Smooth muscle cell (in vitro differentiated cells): ENCODE data around the gene EXOC2. TPM values are rescaled to one million over a fixed set of nuclear protein-coding genes. Genes with fewer than 3 reads are reported as not detected.

Source experiments
- DNase-seq: peaks from one replicate; lab custom pipeline; 2025; ENCODE audit not compliant: unreplicated experiment; lab: John Stamatoyannopoulos, UW
- H2AFZ ChIP-seq: fragments of 200-600 bp; sonication (generic); 2 replicates; pipeline ENCODE4 v1.6.0; 2016; ENCODE audit warnings: antibody characterized with exemption, low read depth, mild to moderate bottlenecking
- H3F3A ChIP-seq: fragments of 200-600 bp; sonication (generic); 2 replicates; pipeline ENCODE4 v1.6.0; 2017; ENCODE audit warnings: antibody characterized with exemption, low read depth
- H3K27ac ChIP-seq: fragments of 200-600 bp; sonication (generic); 2 replicates; pipeline ENCODE4 v1.5.1; 2016; ENCODE audit warnings: low read depth, mild to moderate bottlenecking
- H3K27me3 ChIP-seq: fragments of 200-600 bp; sonication (generic); 2 replicates; pipeline ENCODE4 v1.6.1; 2016; ENCODE audit warnings: low read depth, mild to moderate bottlenecking
- H3K36me3 ChIP-seq: fragments of 200-600 bp; sonication (generic); 2 replicates; pipeline ENCODE4 v1.5.1; 2016; ENCODE audit warnings: low read depth
- H3K4me1 ChIP-seq: fragments of 200-600 bp; sonication (generic); 2 replicates; pipeline ENCODE4 v1.5.1; 2016; ENCODE audit warnings: low read depth
- H3K4me2 ChIP-seq: fragments of 200-600 bp; sonication (generic); 2 replicates; pipeline ENCODE4 v1.6.0; 2016; ENCODE audit warnings: mild to moderate bottlenecking
- H3K4me3 ChIP-seq: fragments of 200-600 bp; sonication (generic); 2 replicates; pipeline ENCODE4 v1.5.1; 2016; ENCODE audit warnings: mild to moderate bottlenecking
- H3K79me2 ChIP-seq: fragments of 200-600 bp; sonication (generic); 2 replicates; pipeline ENCODE4 v1.6.0; 2016; ENCODE audit warnings: low read depth, mild to moderate bottlenecking
- H3K9ac ChIP-seq: fragments of 200-600 bp; sonication (generic); 2 replicates; pipeline ENCODE4 v1.6.0; 2016; ENCODE audit warnings: low read depth
- H3K9me3 ChIP-seq: fragments of 200-600 bp; sonication (generic); replicated peaks from 2 replicates; pipeline ENCODE4 v1.5.1; 2016; ENCODE audit warnings: low read depth
- H4K20me1 ChIP-seq: fragments of 200-600 bp; sonication (generic); 2 replicates; pipeline ENCODE4 v1.6.0; 2016; ENCODE audit warnings: low read depth
- WGBS: methylation state at CpG from one replicate; pipeline ENCODE4 v1.1.7; 2016; ENCODE audit warnings: low lambda C conversion rate; 5-methylcytosine and 5-hydroxymethylcytosine counted together
- polyA plus RNA-seq: library from polyadenylated mRNA; unstranded; fragments of >200 nt; fragmentation: Nextera tagmentation; extraction: Ambion mirVana; gene quantifications from 2 replicates; pipeline ENCODE4 v1.2.1, GENCODE V29; 2016
- total RNA-seq: library from RNA; depleted of rRNA; stranded (reverse); fragments of >200 nt; gene quantifications from 2 replicates; pipeline ENCODE4 v1.2.3, GENCODE V29; 2014
- TF ChIP-seq, protein P1 (sequence below): fragments of 200-600 bp; sonication (generic); IDR thresholded peaks from 2 replicates; pipeline ENCODE4 v1.5.1; 2017; ENCODE audit warnings: borderline replicate concordance, mild to moderate bottlenecking, antibody characterized with exemption; ENCODE audit not compliant: insufficient read depth, poor library complexity, severe bottlenecking

EXOC2 gene
- total and polyA plus RNA-seq, 2 experiments from 2014 or later = 21.9 to 33.9 TPM

DNA sequence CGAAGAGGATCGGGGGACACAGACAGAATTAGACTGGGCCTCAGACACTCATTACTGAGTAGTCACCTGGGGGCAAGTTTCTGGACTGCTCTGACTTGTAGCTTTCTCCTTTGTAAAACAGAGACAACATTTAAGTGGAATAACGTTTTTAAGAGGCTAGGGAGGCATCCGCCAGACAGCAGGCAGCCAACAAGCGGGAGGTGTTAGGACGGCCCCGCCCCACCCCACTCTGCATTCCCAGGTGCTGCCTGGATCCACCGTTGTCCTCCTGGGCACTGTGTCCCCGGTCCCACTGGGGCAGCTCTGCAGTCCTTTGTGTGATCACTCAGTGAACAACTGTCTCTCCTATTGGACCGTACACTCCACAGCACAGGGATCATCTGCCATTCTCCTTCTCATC, 187.6 kb downstream of the EXOC2 start:
- Histone ChIP-seq H3K79me2 (no peaks in the 10 kb centered on the region), H3K27me3 (no peaks in the 10 kb centered on the region), H3K9ac (no peak overlapping the region), H3K27ac (no peak overlapping the region), H2AFZ (no peak overlapping the region), H3K4me2 (no peak overlapping the region), H4K20me1 (no peaks in the 10 kb centered on the region), H3K36me3 (no peaks in the 10 kb centered on the region), H3K4me3 (no peak overlapping the region), H3F3A (no peaks in the 10 kb centered on the region), H3K4me1 (no peaks in the 10 kb centered on the region), H3K9me3 (no peaks in the 10 kb centered on the region)
- TF ChIP-seq, protein P1, sequence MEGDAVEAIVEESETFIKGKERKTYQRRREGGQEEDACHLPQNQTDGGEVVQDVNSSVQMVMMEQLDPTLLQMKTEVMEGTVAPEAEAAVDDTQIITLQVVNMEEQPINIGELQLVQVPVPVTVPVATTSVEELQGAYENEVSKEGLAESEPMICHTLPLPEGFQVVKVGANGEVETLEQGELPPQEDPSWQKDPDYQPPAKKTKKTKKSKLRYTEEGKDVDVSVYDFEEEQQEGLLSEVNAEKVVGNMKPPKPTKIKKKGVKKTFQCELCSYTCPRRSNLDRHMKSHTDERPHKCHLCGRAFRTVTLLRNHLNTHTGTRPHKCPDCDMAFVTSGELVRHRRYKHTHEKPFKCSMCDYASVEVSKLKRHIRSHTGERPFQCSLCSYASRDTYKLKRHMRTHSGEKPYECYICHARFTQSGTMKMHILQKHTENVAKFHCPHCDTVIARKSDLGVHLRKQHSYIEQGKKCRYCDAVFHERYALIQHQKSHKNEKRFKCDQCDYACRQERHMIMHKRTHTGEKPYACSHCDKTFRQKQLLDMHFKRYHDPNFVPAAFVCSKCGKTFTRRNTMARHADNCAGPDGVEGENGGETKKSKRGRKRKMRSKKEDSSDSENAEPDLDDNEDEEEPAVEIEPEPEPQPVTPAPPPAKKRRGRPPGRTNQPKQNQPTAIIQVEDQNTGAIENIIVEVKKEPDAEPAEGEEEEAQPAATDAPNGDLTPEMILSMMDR = no peak
- 90% methylated on average over 8 of the region's 10 CpGs for WGBS
- DNase-seq = no peak

DNA sequence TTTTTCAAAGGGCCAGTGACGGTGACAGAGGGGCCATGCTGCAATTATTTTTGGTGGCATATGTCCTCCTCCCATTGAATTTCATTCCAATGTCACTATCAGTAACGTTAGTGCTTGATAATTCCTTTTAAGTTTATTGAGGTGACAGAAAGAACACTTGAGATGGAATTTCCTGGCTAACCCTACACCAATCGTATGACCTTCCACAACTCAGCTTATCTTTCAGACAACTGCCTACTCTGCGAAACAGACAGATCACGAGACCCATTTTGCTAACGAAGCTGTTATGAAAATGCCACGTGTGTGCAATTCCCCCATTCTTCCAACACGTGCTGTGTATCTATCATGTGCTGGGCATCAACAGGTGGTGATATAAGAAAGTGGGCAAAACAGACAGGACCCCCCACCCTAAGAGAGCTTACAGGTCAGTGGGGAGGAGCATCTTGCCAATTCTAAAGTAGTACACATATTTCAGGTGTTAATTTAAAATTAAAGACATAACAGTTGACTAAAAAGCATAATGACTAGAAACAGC, 188.4 kb downstream of the EXOC2 start:
- no peaks in the 10 kb centered on the region for H3K4me1 ChIP-seq
- H4K20me1 ChIP-seq = no peaks in the 10 kb centered on the region
- no peaks in the 10 kb centered on the region for H3K36me3 ChIP-seq
- DNase-seq = no peak
- no peaks in the 10 kb centered on the region for H3F3A ChIP-seq
- no peaks in the 10 kb centered on the region for H3K79me2 ChIP-seq
- WGBS = 92% methylated on average over 8 of the region's 8 CpGs
- H2AFZ ChIP-seq = no peak overlapping the region
- no peaks in the 10 kb centered on the region for H3K27me3 ChIP-seq
- no peaks in the 10 kb centered on the region for H3K9me3 ChIP-seq
- TF ChIP-seq, protein P1 = no peak
- no peak overlapping the region for H3K4me2 ChIP-seq
- H3K27ac ChIP-seq = no peak overlapping the region
- H3K4me3 ChIP-seq = no peak overlapping the region
- H3K9ac ChIP-seq = no peak overlapping the region

GRCh38 chr6:503610-504362, 189.2 kb downstream of the EXOC2 start:
- H3K9me3 ChIP-seq = no peaks in the 10 kb centered on the region
- no peaks in the 10 kb centered on the region for H4K20me1 ChIP-seq
- DNase-seq = no peak
- no peak overlapping the region for H3K27ac ChIP-seq
- H3K27me3 ChIP-seq = no peaks in the 10 kb centered on the region
- H3K79me2 ChIP-seq = no peaks in the 10 kb centered on the region
- H3F3A ChIP-seq = no peaks in the 10 kb centered on the region
- no peak overlapping the region for H3K4me3 ChIP-seq
- H3K9ac ChIP-seq = no peak overlapping the region
- WGBS = 96% methylated on average over 32 of the region's 32 CpGs
- no peaks in the 10 kb centered on the region for H3K4me1 ChIP-seq
- TF ChIP-seq, protein P1 = no peak
- H3K4me2 ChIP-seq = no peak overlapping the region
- H2AFZ ChIP-seq = no peak overlapping the region
- no peaks in the 10 kb centered on the region for H3K36me3 ChIP-seq

DNA sequence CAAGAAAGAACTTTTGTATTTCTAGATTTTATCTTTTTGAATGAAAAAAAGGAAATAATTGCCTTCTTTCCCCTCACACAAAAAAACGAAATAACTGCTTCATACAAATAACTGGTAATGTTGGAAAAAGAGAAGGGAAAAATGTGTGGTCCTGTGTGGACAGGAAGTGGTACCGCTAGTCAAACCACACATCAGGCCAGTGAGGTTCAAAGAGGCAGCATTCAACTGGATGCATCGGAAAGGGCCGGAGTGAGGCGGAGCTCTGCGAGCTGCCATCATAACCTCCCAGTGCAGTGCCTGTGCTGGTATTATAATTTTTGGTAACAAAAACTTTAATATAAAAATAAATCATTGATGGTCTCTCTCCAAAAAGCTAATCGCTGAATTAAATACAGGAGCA, 190.2 kb downstream of the EXOC2 start:
- no peaks in the 10 kb centered on the region for H3K27me3 ChIP-seq
- H3K36me3 ChIP-seq = no peaks in the 10 kb centered on the region
- no peaks in the 10 kb centered on the region for H3K4me1 ChIP-seq
- no peaks in the 10 kb centered on the region for H3K79me2 ChIP-seq
- no peak overlapping the region for H3K4me3 ChIP-seq
- H3K27ac ChIP-seq = no peak overlapping the region
- H4K20me1 ChIP-seq = no peaks in the 10 kb centered on the region
- H2AFZ ChIP-seq = no peak overlapping the region
- H3K9ac ChIP-seq = no peak overlapping the region
- H3F3A ChIP-seq = no peaks in the 10 kb centered on the region
- H3K4me2 ChIP-seq = no peak overlapping the region
- no peak for DNase-seq
- H3K9me3 ChIP-seq = no peaks in the 10 kb centered on the region
- TF ChIP-seq, protein P1 = no peak
- 95% methylated on average over 7 of the region's 7 CpGs for WGBS
